GM19463 (cell line): Measurements from ENCODE around the gene NTRK2.
"Not testable (repeated sequence)": the region's sequence is repeated elsewhere in the genome, so short reads cannot be mapped to it uniquely, and the experiment has no call there.

Experiments
- ATAC-seq: cut with Tn5 transposase; IDR thresholded peaks from one replicate; pipeline ENCODE4 v1.9.1; 2021; ENCODE audit warnings: mild to moderate bottlenecking, moderate library complexity; ENCODE audit not compliant: unreplicated experiment

The NTRK2 gene

GRCh38 chr9:84875193-84875592 lies 205.7 kb downstream of the NTRK2 start:
- ATAC-seq: no peak

GRCh38 chr9:84879631-84880030 lies 210.1 kb downstream of the NTRK2 start:
- ATAC-seq: no peak

GRCh38 chr9:84880835-84881234 lies 211.3 kb downstream of the NTRK2 start:
- no peak for ATAC-seq

- no peak for ATAC-seq
Measured at GRCh38 chr9:84886866-84887265, 217.3 kb downstream of the NTRK2 start.

GRCh38 chr9:84891924-84892323 lies 222.4 kb downstream of the NTRK2 start:
- ATAC-seq: no peak

GRCh38 chr9:84893419-84894128 lies 224.0 kb downstream of the NTRK2 start:
- no peak for ATAC-seq

GRCh38 chr9:84894859-84895258 lies 225.3 kb downstream of the NTRK2 start:
- ATAC-seq: no peak

GRCh38 chr9:84897362-84898094 lies 228.0 kb downstream of the NTRK2 start:
- no peak for ATAC-seq

- ATAC-seq: no peak
Measured at GRCh38 chr9:84898188-84898587, 228.7 kb downstream of the NTRK2 start.

GRCh38 chr9:84898618-84899017 lies 229.1 kb downstream of the NTRK2 start:
- not testable (repeated sequence) for ATAC-seq

- ATAC-seq: no peak
Measured at GRCh38 chr9:84899326-84899725, 229.8 kb downstream of the NTRK2 start.

- no peak for ATAC-seq
Measured at GRCh38 chr9:84900421-84900820, 230.9 kb downstream of the NTRK2 start.

- no peak for ATAC-seq
Measured at GRCh38 chr9:84903963-84904362, 234.4 kb downstream of the NTRK2 start.

- no peak for ATAC-seq
Measured at GRCh38 chr9:84916769-84917168, 247.2 kb downstream of the NTRK2 start.

- no peak for ATAC-seq
Measured at GRCh38 chr9:84917366-84918070, 248.0 kb downstream of the NTRK2 start.

- no peak for ATAC-seq
Measured at GRCh38 chr9:84919440-84919839, 249.9 kb downstream of the NTRK2 start.

GRCh38 chr9:84921175-84921574 lies 251.6 kb downstream of the NTRK2 start:
- ATAC-seq: no peak

- no peak for ATAC-seq
Measured at GRCh38 chr9:84922051-84922450, 252.5 kb downstream of the NTRK2 start.

GRCh38 chr9:84924266-84924665 lies 254.7 kb downstream of the NTRK2 start:
- ATAC-seq: no peak

- ATAC-seq: no peak
Measured at GRCh38 chr9:84925225-84925872, 255.8 kb downstream of the NTRK2 start.

- no peak for ATAC-seq
Measured at GRCh38 chr9:84926793-84927192, 257.3 kb downstream of the NTRK2 start.
